NCI-H187 (cell line): ENCODE results near the gene RRP8.

Source experiments
- DNase-seq, 2 experiments: peaks; one replicate each; lab custom pipeline; 2025; lab: John Stamatoyannopoulos, UW

RRP8 gene

GRCh38 chr11:6632116-6633073, 29.0 kb upstream of the RRP8 start:
- DNase-seq = no peak

- no peak for DNase-seq
These were observed 28.0 kb upstream of the RRP8 start for GRCh38 chr11:6631361-6631890.

- no peak for DNase-seq
These were observed 27.3 kb upstream of the RRP8 start for GRCh38 chr11:6630632-6631291.

GRCh38 chr11:6629892-6630631, 26.6 kb upstream of the RRP8 start:
- peak; percentile 41 to 56 for DNase-seq

- DNase-seq = no peak
These were observed 26.1 kb upstream of the RRP8 start for GRCh38 chr11:6629573-6629891.

- DNase-seq = no peak
These were observed 25.1 kb upstream of the RRP8 start for GRCh38 chr11:6628526-6628925.

- no peak for DNase-seq
These were observed 24.4 kb upstream of the RRP8 start for GRCh38 chr11:6627762-6628241.

GRCh38 chr11:6626971-6627761, 23.8 kb upstream of the RRP8 start:
- DNase-seq = no peak

- DNase-seq = no peak
These were observed 22.5 kb upstream of the RRP8 start for GRCh38 chr11:6625832-6626420.

- DNase-seq = no peak
These were observed 21.9 kb upstream of the RRP8 start for GRCh38 chr11:6625156-6625831.

- DNase-seq = no peak
These were observed 20.3 kb upstream of the RRP8 start for GRCh38 chr11:6623391-6624363.

- no peak for DNase-seq
These were observed 19.1 kb upstream of the RRP8 start for GRCh38 chr11:6622261-6623171.

GRCh38 chr11:6621711-6622211, 18.3 kb upstream of the RRP8 start:
- DNase-seq = no peak

GRCh38 chr11:6620636-6621035, 17.2 kb upstream of the RRP8 start:
- DNase-seq = no peak

GRCh38 chr11:6619004-6619745, 15.8 kb upstream of the RRP8 start, which contains the start of gene TPP1:
TPP1 (minus strand) TSS chr11:6619422; CDS start chr11:6619400, 22 bp downstream.
- DNase-seq = peak; percentile 81

GRCh38 chr11:6618117-6619003, 14.9 kb upstream of the RRP8 start:
- no peak for DNase-seq
